Activated gamma-delta T cell (primary cell): ENCODE data around the gene PCP4L1.
"Not testable (repeated sequence)": the region's sequence is repeated elsewhere in the genome, so short reads cannot be mapped to it uniquely, and the experiment has no call there.

Experiments
- DNase-seq: peaks from one replicate; lab custom pipeline; 2025; lab: John Stamatoyannopoulos, UW
- total RNA-seq, 2 donors: gene quantifications; one replicate each; lab custom pipeline; 2026; lab: John Stamatoyannopoulos, UW

PCP4L1 gene
- total RNA-seq, result 0 to 0.04 reads per million in 2 donors

DNA sequence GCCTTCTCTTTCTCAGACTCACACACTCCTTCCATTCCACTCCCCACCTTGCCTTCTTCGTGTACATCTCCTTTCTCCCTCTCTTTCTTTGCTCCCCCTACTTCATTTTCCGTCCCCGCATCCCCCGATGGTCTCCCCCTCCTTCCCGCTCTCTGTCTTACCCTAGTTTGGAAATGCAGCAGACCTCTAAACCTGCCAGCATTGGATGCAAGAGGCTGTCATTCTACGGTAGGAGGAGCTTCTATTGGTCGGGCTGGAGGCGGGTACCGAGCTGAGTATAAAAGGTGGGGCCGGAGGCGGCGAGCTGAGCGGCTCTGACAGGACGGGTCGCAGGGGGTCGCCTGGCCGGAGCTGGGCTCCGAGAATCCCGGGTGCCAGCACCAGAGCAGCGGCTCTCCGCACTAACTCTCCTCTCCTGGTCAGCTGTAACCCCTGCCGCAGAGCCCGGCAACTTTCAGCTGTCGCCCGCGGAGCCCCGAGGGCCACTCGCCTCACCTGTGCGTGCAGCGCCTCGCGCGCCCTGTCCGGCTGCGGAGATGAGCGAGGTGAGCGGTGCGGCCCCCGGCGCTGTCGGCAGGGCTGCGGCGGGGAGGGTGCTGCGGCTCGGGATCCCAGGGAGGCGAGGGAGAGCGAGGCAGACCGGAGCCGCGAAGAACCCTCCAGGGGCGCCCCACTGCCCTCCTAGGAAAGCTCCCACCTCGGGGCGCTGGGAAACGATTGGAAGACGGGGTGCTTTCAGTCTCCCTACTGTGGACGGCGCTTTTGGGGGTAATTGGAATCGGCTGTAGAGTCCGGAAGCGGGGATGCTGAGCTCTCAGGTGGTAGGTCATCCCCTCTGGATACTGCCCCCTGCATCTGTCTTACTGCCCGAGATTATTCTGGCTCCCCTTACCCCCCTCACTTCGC, at the start of gene PCP4L1:
TSS of gene PCP4L1 (plus strand) at position 307 of the 906 bp plus-strand sequence. CDS start at position 537, 230 bp downstream.
- no peak for DNase-seq

DNA sequence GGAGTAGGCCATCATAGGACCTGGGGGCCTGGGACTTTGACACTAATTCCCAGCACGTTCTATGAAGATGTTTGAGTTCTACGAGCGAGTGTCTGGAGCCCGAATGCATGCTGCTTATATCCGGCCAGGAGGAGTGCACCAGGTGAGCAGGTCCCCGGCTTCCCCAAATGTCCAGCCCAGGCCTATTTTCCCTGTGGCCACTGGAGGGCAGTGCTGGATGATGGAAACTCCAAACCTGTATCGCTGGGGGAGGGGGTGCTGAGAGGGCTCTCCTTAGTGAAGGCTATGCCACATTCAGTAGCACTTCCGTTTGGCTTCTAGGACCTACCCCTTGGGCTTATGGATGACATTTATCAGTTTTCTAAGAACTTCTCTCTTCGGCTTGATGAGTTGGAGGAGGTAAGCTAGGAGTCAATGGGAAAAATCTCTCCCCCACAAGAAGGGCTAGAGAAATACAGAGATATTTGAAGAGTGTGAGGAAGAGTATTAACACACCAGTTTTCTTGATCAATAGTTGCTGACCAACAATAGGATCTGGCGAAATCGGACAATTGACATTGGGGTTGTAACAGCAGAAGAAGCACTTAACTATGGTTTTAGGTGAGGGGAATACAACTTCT, 48.6 kb upstream of the PCP4L1 start:
- no peak for DNase-seq

DNA sequence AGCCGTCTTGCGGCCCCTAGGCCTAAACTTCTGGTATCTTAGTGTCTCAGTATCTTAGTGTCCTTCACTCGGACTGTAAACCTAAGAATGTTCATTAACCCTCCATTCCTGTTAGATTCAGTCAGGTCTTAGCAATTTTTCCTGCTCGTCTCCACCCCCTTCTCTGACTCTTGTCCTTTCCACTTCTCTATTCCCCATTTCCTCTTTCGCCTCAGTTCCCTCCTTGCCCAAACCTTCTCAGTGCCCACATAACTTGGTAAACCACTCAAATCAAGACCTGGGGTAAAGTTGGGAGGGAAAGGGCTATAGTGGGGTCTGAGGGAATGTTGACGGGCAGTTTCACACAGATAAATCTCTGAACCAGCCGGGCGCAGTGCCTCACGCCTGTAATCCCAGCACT, 44.2 kb upstream of the PCP4L1 start:
- no peak for DNase-seq

DNA sequence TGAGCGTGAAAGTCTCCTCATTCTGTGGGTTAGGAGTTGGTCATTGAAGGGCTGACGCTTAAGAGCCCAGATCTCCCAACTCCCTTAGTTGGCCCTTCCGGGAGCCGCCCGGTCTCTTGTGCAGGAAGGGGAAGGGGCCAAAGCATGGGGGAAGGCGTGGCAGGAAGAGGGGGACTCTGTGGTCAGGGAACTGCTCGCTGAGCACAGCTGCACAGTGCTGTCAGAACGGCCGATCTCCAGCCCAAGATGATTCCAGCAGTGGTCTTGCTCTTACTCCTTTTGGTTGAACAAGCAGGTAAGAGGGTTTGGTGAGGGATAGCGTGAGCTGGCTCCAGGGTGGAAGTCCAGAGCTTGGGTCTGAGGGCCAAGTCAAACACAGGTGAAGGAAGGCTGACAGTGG, 43.5 kb upstream of the PCP4L1 start, which contains the start of gene FCER1G:
TSS of gene FCER1G (plus strand) at position 220 of the 400 bp plus-strand sequence. CDS start at position 247, 27 bp downstream.
- DNase-seq, result no peak

DNA sequence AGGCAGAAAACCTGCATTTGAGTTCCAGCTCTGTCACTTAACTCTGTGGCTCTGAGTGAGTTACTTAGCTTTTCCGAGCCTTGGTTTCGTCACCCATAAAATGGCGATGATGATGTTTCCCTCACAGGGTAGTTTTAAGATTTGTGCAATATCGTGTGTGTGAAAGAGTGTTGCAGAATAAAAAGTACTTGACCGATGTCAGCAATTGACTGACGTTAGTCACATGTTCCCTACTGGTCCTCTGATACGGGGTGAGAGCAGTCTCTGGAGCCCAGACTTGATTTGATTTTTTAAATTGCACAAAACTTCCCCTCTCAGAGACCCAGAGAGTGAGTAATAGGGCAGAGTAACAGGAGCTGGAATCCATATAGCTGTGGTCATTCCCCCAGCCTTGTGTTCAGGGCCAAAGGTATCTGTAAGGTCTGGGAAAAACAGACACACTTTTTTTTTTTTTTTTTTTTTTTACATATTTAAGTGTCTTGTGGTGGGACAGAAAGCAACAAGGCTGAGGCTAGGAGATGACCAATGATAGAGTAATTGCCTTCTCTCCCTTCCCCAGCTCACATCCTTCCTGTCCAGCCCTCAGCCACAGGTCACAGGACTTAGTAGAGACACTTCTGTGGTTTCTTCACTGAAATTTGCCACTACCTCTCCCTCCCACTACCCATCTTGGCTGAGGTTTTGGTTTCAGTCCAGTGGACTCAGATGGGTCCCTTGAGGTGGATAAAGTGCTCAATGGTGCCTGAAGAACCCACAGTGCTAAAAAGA, 41.4 kb upstream of the PCP4L1 start:
- DNase-seq, result no peak

DNA sequence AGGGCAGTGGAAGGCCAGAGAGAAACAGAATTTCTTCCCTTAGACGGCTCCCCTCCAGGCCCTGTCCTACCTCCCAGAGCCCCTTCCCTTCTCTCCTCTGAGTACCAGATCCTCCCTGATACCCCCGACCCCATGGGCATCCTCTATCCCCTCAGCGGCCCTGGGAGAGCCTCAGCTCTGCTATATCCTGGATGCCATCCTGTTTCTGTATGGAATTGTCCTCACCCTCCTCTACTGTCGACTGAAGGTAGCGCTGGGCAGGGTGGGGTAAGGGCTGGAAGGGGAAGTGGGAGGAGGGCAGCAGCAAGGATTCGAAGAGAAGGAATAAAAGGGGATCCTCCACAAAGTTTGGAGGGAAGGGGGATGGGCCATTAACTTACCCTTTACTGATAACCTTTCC, 40.7 kb upstream of the PCP4L1 start:
- DNase-seq, result no peak

DNA sequence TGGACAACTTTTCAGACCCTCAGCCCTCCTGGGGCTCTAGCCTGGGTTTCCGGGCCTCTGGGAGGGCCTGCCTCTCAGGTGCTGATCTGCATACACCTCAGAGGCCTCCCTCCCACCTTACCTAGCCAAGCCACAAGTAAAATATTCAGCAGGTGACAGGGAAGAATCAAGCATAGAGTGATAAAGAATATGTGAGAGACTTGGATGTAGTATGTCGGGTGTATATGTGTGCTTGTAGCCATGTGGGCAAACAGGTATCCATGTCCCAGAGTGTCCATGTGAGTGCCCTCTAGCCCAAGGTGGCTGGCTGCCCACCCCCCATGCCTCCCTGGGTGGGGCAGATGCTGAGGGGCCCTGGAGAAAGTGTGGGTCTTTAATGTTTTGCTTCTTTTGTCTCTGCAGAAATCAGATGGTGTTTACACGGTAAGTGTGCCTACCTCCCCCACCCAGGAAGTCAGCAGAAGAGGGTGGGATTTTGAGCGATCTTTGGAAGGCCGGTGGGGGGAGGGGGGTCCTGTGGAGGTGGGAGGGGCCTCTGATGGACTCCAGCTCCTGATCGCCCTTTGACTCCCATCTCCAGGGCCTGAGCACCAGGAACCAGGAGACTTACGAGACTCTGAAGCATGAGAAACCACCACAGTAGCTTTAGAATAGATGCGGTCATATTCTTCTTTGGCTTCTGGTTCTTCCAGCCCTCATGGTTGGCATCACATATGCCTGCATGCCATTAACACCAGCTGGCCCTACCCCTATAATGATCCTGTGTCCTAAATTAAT, 40.1 kb upstream of the PCP4L1 start:
- no peak for DNase-seq

DNA sequence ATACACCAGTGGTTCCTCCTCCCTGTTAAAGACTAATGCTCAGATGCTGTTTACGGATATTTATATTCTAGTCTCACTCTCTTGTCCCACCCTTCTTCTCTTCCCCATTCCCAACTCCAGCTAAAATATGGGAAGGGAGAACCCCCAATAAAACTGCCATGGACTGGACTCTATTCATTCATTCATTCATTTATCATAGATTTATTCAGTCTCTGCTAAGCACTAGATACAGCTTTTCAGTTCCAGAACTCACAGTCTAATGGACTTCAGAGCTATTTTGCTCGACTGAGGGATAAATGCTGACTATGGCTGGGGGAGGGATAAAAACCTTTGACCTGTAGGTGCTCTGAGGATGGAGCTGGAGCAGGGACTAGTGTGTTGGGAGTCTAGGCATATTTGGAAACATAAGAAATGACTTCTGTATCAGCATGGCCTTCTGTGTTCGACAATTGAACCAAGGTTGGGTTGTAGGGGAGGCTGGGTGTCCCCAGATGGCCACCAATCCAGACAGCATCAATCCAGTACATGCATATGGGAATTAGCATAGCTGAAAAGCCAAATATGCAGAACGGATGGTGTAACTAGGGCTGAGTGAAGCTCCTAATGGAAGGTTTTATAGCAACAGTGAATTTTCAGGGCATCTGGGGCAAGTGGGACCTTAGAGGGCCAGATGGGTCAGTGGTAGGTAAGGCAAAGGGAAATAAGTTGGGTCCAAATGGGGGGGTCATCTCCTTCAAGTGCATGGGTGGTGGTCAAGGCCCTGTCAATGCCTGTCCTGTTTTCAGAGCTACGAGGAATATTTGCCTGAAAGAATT, 39.3 kb upstream of the PCP4L1 start:
- no peak for DNase-seq

DNA sequence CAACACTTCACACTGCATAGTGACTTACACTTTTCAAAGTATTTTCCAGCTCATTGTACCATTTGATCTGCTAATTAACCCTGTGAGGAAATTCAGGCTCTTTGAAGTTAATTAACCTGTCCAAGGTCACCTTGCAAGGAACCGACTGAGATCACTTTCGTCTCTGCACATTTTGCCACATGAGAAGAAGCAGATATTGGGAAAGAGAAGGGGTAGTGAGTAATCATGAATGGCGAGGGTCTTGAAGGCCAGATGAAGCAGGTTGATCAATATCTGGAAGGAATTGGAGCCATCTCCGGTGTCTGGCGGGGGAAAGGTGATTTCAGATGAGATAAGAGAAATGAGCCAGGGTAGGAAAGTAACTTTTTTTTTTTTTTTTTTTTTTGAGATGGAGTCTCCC, 38.5 kb upstream of the PCP4L1 start:
- no peak for DNase-seq

DNA sequence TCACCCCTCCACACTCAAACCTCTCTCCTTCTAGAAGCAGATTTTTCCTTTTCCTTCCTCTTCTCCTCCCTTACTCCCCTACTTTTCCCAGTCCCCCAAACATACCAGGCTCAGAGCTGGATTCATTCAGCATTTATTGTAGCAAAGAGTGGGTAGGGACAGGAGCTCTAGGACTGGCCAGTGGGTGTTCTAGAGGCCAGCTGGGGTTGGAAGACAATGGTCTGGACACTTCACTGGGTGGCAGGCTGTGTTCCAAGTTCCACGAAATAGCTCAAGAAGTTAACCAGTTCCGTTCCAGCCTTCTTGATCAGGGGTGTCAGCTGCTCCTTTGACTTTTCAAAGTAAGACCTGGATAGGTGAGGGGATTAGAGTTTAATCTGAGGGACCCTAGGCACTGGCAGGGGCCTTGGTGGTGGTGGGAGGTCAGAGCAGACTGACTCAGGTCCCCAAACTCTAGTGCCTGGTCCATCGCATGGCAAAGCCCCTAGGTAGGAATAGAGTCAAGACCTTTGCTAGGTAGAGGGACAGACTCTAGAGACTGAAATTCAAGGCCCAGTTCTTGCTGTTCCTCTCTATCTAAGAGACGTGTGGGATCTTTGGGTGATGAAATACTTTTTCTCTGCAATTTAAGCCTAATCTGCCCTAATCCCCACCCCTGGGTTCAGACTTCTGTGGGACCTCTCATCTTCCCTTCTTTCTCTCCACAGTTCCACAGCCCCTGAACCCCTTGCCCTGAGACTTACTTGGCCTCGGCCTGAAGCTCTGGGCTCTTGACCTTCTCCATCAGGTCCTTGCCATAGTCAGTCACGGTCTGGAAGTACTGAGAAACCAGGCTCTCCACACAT, 36.1 kb upstream of the PCP4L1 start:
- DNase-seq, result no peak

DNA sequence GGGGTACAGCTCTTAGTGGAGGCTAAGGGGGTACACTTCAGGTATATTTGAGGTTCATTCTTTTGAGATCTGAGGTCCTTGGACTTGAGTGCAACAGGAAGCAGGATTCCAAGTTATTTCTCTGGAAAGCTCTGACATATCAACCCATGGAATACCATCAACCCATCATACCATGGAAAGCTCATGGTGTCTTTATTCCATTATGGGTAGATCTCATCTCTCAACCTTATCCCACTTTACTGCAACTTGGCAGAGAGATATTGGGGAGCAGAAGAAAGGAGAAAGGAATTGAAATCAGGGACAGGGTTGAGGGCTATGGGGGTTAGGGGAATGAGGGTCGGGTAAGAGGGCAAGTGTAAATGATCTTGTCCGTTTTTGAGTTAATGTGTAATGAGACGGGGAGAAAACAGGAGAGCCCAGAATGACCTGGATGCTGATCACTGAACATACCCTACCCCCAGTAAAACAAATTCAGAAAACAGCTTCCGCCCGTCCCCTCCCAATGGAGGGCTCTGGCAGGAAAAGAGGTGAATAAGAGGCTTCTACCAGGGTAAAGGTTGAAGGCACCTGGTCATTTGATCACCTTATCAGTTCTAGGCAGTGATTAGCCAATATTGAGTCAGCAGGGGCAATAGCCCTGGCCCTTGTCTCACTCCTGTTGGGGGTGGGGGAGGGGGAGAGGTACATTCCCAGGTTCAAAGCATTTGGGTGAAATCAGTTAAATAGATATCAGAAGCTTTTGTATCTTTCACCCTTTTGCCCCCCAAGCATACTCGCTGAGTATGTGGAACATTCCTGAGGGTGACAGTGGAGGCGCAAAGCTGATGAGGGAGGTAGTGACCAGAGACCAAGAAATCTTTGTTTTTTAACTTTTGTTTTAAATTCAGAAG, 34.5 kb upstream of the PCP4L1 start:
- DNase-seq, result no peak

DNA sequence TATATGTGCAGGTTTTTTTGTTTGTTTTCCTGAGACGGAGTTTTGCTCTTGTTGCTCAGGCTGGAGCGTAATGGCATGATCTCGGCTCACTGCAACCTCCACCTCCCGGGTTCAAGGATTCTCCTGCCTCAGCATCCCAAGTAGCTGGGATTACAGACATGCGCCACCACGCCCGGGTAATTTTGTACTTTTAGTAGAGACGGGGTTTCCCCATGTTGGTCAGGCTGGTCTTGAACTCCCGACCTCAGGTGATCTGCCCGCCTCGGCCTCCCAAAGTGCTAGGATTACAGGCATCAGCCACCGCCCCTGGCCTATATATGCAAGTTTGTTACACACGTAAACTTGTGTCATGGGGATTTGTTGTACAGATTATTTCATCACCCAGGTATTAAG, 33.9 kb upstream of the PCP4L1 start:
- not testable (repeated sequence) for DNase-seq

DNA sequence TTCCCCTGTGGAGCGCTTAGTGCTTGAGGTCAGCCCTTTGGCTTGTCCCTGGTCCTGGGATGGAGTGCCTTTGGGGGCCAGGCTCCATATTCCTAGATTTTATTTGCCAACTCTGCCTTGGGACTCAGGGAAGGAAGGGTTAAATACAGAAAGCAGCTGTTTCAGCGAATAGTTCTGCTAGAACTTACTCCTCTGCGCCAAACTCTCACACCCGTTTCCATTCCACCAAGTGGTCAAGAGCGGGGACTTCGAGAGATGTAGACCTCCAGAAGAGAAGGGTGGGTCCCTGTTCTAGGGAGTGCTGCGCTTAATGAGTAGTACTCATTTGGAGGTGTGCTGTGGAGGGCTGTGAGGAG, 33.4 kb upstream of the PCP4L1 start:
- DNase-seq, result no peak

DNA sequence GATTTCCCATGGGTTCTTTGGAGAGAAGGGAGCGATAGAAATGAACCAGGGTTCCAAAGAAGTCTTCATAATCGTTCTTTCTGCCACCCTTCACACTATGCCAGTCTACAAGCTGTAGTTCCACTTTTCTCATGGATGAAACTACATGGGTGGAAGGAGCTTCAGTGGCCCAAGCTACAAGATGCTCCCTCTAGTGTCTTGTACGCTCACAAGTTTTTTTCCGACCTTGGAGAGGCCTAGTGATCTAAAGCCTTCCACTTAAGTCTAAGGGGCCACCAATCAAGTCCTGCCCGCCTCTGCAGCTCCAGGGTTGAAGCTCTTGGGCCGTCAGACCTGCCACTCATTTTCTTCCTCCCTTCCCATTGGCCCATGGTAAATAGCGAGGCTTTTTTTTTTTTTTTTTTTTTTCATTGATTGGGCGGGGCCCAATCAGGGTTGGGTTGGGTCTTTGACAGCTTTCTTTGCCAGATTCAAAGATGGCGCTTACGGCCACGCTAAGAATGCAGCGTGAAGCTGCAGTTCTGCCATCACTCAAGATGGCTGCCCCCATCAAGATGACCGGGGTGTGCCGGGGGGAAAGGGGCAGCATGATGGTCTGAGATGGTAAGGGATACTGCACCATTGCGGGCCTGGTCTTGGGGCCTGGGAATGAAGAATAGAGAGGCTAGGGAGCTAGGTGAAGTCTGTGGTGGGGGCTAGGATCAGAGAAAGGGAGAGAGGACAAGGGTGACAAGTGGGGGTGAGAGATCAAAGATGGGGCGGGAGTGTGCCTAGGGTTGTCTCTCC, 32.8 kb upstream of the PCP4L1 start, which contains the start of gene TOMM40L:
TSS of gene TOMM40L (plus strand) at position 527 of the 786 bp plus-strand sequence. CDS start 430 bp downstream, outside the sequence.
- DNase-seq, result no peak

DNA sequence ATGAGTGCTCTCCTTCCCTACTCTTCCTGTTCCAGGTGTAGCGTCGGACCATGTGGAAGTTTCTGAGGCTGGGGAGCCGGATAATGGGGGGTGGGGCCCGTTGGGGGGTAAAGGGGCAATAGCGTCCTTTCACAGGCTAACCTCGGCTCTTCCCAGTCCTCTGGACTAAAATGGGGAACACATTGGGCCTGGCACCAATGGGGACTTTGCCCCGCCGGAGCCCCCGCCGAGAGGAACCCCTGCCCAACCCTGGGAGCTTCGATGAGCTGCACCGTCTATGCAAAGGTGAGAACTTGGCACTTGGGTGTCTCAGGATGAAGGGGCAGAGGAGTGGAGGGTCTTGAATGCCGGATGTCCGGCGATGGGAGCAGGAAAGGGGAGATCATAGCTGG, 32.2 kb upstream of the PCP4L1 start:
- DNase-seq, result no peak

DNA sequence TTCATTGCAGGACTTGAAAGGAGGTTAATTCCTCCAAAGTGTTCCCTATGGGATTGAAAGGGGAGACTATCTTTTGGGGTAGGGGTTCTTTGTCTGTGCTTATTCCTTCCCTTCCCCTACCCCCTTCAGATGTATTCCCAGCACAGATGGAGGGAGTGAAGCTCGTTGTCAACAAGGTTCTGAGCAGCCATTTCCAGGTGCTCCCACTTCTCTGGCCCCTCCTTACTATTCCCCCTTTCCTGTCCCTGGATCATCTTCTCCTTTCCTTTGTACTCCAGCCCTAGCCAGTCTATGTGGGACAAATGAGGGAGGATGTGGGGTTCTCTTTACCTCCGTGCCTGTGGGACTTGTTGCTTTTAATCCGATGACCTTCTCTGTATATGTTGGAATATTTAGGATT, 31.8 kb upstream of the PCP4L1 start:
- DNase-seq, result no peak

DNA sequence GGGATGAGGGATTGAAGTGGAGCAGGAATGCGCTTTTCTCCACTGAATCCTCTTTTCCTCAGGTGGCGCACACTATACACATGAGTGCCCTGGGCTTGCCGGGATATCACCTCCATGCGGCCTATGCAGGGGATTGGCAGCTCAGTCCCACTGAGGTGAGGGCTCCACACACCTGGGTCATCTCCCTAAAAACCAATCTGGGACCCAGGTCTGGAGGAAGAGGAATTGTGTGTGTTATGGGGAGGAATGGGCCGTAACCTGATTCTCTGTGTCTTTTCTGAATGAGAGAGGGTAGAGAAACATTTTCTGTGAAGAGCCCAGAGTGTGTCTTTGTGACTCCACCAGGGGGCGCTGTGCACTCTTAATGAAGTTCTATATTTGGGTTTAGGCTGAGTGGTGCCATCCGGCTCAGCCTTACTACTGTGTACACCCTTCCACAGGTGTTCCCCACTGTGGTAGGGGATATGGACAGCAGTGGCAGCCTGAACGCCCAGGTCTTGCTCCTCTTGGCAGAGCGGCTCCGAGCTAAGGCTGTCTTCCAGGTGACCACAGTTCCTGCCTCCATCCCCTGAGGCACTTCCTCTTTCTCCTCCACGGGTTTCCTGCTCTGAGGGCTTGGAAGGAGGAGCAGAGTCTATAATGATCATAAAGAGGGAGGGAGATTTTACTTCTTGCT, 31.2 kb upstream of the PCP4L1 start:
- DNase-seq, result no peak
